ENCODE measurements around the gene NR1I2.

DNA sequence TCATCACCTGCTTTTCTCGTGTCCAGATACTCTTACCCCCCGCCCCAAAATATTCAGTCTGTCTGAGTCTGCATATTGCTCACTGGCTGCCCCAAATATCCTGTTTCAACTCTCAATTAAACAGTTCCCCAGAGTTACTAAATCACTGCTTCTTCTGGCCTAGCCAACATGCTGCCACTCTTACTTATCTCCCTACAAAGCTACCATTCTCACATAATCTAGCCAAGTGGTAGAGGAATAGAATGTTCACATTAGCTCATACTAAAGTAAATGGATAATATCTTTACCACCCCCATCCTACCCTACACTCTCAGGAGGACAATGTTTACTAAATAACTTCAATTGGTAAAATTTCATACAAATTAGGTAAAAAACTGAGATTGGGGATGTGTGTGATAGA is 77.8 kb downstream of the NR1I2 start:
- TF ChIP-seq FOXM1 (IDR thresholded peaks at IDR 0.05; ENCODE audit: borderline replicate concordance, low read depth) (no peak), EGR1 (IDR thresholded peaks at IDR 0.05) (no peak), EP300 (IDR thresholded peaks at IDR 0.05; ENCODE audit: borderline replicate concordance) (no peak), TAF1 (IDR thresholded peaks at IDR 0.05; ENCODE audit: low read depth) (no peak), TEAD4 (IDR thresholded peaks at IDR 0.05) (no peak), NFIC (IDR thresholded peaks at IDR 0.05) (no peak), ZBTB7A (IDR thresholded peaks at IDR 0.05; ENCODE audit: low read depth) (no peak), TCF12 (IDR thresholded peaks at IDR 0.05; ENCODE audit: low read depth) (no peak), YY1 (IDR thresholded peaks at IDR 0.05; ENCODE audit: low read depth) (no peak)
- TF ChIP-seq, protein P1, sequence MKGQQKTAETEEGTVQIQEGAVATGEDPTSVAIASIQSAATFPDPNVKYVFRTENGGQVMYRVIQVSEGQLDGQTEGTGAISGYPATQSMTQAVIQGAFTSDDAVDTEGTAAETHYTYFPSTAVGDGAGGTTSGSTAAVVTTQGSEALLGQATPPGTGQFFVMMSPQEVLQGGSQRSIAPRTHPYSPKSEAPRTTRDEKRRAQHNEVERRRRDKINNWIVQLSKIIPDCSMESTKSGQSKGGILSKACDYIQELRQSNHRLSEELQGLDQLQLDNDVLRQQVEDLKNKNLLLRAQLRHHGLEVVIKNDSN (IDR thresholded peaks at IDR 0.05), result no peak
- TF ChIP-seq, protein P2, sequence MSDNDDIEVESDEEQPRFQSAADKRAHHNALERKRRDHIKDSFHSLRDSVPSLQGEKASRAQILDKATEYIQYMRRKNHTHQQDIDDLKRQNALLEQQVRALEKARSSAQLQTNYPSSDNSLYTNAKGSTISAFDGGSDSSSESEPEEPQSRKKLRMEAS (IDR thresholded peaks at IDR 0.05), result no peak
- TF ChIP-seq, protein P3, sequence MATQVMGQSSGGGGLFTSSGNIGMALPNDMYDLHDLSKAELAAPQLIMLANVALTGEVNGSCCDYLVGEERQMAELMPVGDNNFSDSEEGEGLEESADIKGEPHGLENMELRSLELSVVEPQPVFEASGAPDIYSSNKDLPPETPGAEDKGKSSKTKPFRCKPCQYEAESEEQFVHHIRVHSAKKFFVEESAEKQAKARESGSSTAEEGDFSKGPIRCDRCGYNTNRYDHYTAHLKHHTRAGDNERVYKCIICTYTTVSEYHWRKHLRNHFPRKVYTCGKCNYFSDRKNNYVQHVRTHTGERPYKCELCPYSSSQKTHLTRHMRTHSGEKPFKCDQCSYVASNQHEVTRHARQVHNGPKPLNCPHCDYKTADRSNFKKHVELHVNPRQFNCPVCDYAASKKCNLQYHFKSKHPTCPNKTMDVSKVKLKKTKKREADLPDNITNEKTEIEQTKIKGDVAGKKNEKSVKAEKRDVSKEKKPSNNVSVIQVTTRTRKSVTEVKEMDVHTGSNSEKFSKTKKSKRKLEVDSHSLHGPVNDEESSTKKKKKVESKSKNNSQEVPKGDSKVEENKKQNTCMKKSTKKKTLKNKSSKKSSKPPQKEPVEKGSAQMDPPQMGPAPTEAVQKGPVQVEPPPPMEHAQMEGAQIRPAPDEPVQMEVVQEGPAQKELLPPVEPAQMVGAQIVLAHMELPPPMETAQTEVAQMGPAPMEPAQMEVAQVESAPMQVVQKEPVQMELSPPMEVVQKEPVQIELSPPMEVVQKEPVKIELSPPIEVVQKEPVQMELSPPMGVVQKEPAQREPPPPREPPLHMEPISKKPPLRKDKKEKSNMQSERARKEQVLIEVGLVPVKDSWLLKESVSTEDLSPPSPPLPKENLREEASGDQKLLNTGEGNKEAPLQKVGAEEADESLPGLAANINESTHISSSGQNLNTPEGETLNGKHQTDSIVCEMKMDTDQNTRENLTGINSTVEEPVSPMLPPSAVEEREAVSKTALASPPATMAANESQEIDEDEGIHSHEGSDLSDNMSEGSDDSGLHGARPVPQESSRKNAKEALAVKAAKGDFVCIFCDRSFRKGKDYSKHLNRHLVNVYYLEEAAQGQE (IDR thresholded peaks at IDR 0.05; ENCODE audit: low read depth), result no peak

Data from Ishikawa (cell line).